Breast epithelium (tissue), 4 donors: Measurements from ENCODE around the gene ARFGAP1. TPM values are rescaled to one million over a fixed set of nuclear protein-coding genes. Genes with fewer than 3 reads are reported as not detected.
"Not testable (repeated sequence)": the region's sequence is repeated elsewhere in the genome, so short reads cannot be mapped to it uniquely, and the experiment has no call there.

Experiments used
- DNase-seq, 2 donors: peaks; one replicate each; pipeline ENCODE4 v3.0.0-alpha.2; 2019; ENCODE audit warnings: low spot score in 2 of 2
- H3K27ac ChIP-seq, 2 donors: fragments of 200-600 bp; sonication (generic) in 1 of 2; one replicate each; pipeline ENCODE4 v1.5.1; 2016 to 2019; ENCODE audit warnings: mild to moderate bottlenecking in 1 of 2
- H3K27me3 ChIP-seq, 2 donors: fragments of 200-600 bp; sonication (generic) in 1 of 2; one replicate each; pipeline versions ENCODE4 v1.5.1 to v1.6.0; 2017 to 2019; ENCODE audit warnings: control low read depth in 1 of 2, mild to moderate bottlenecking in 1 of 2
- H3K36me3 ChIP-seq: fragments of 200-600 bp; one replicate; pipeline ENCODE4 v1.5.1; 2019
- H3K4me1 ChIP-seq, 2 donors: fragments of 200-600 bp; sonication (generic); one replicate each; pipeline ENCODE4 v1.5.1; 2016 to 2019; ENCODE audit warnings: control low read depth in 1 of 2
- H3K4me3 ChIP-seq, 3 donors: fragments of 200-600 bp; sonication (generic); 1 replicate in 2 of 3; 2 replicates in 1 of 3; pipeline ENCODE4 v1.5.1; 2016 to 2019; ENCODE audit warnings: mild to moderate bottlenecking in 3 of 3, moderate library complexity in 2 of 3
- H3K9me3 ChIP-seq, 2 donors: fragments of 200-600 bp; sonication (generic) in 1 of 2; one replicate each; pipeline ENCODE4 v1.5.1; 2016 to 2019; ENCODE audit warnings: control low read depth in 1 of 2
- POLR2A ChIP-seq: fragments of 450-650 bp; IDR thresholded peaks from one replicate; pipeline ENCODE4 v1.6.1; 2016; ENCODE audit warnings: antibody characterized with exemption, mild to moderate bottlenecking, moderate library complexity
- POLR2AphosphoS5 ChIP-seq, 3 donors: sonication (generic); formaldehyde crosslinking; IDR thresholded peaks; one replicate each; pipeline ENCODE4 v1.6.1; 2017; ENCODE audit warnings: antibody characterized with exemption in 3 of 3
- intact Hi-C: fragments of 100-400 bp; cut with DNase I; formaldehyde crosslinking; loops from one replicate; pipeline ENCODE4 v1.15.1; 2023; ENCODE audit warnings: low total_unique reads
- total RNA-seq, 3 donors: library from RNA; depleted of rRNA; stranded (reverse); fragments of >200 nt; gene quantifications; one replicate each; pipeline ENCODE4 v1.1.0, GENCODE V29; 2016
- TF ChIP-seq, protein P1 (sequence below), 3 donors: fragments of 450-650 bp; IDR thresholded peaks; one replicate each; pipeline ENCODE4 v1.5.1; 2016 to 2017; ENCODE audit warnings: antibody characterized with exemption in 3 of 3, mild to moderate bottlenecking in 3 of 3, moderate library complexity in 3 of 3

Gene ARFGAP1
- total RNA-seq, 3 donors from 2014 or later = 24.3 to 44.6 (median 38.2) TPM

DNA sequence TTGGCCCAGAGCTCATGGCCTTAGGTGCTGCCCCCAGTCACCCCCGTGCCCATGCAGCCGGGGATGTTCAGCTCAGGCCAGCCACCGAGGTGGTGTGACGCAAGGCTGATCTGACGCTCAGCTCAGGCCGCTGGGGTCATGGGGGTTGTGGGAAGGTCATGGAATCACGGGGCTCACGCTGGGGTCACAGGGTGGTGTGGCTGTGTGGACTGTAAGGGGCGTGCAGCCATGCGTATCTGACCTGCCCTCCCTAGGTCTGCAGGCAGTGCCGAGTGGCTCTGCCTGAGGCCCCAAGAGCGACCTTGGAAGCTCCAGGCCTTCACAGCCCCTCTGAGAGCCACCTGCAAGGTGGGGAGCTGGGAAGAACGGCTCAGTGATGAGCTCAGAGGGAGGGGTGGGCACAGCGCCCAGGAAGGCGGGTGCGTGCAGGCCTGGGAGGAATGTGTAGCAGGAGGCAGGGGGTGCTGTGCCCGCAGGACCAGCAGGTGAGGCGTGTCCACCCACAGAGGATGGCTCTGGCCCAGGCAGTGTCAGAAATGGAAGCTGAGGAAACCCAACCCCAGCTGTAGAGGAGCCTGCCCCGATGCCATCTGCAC, 60.7 kb downstream of the ARFGAP1 start:
- Histone ChIP-seq H3K4me1 (no peaks in the 10 kb centered on the region), H3K4me3 (no peak overlapping the region), H3K27ac (no peak overlapping the region), H3K27me3 (peaks cover 2 to 61% of the 10 kb centered on the region in 2 donors), H3K36me3 (no peaks in the 10 kb centered on the region), H3K9me3 (peaks cover 0 to 4% of the 10 kb centered on the region in 2 donors)
- intact Hi-C loops = no loop called here
- no peak for TF ChIP-seq POLR2AphosphoS5 (IDR thresholded peaks at IDR 0.05)
- DNase-seq = no peak

DNA sequence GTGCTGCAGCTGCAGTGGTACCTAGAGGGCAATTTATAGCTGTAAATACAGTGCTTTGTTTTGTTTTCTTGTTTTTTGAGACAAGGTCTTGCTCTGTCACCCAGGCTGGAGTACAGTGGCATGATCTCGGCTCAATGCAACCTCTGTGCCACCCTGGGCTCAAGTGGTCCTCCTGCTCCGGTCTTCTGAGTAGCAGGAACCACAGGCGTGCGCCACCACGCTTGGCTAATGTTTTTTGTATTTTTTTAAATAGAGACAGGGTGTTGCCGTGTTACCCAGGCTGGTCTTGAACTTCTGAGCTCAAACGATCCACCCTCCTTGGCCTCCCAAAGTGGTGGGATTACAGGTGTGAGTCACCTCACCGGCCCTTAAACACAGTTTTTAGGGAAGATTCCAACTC, 61.7 kb downstream of the ARFGAP1 start:
- Histone ChIP-seq H3K36me3 (no peaks in the 10 kb centered on the region), H3K27me3 (peaks cover 2 to 54% of the 10 kb centered on the region in 2 donors), H3K4me3 (no peak overlapping the region), H3K4me1 (no peaks in the 10 kb centered on the region), H3K27ac (no peak overlapping the region), H3K9me3 (peaks cover 0 to 4% of the 10 kb centered on the region in 2 donors)
- intact Hi-C loops = no loop called here
- DNase-seq = no peak
- TF ChIP-seq, protein P1, sequence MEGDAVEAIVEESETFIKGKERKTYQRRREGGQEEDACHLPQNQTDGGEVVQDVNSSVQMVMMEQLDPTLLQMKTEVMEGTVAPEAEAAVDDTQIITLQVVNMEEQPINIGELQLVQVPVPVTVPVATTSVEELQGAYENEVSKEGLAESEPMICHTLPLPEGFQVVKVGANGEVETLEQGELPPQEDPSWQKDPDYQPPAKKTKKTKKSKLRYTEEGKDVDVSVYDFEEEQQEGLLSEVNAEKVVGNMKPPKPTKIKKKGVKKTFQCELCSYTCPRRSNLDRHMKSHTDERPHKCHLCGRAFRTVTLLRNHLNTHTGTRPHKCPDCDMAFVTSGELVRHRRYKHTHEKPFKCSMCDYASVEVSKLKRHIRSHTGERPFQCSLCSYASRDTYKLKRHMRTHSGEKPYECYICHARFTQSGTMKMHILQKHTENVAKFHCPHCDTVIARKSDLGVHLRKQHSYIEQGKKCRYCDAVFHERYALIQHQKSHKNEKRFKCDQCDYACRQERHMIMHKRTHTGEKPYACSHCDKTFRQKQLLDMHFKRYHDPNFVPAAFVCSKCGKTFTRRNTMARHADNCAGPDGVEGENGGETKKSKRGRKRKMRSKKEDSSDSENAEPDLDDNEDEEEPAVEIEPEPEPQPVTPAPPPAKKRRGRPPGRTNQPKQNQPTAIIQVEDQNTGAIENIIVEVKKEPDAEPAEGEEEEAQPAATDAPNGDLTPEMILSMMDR (IDR thresholded peaks at IDR 0.05) = no peak
- TF ChIP-seq POLR2AphosphoS5 (IDR thresholded peaks at IDR 0.05) (no peak), POLR2A (no peak)

DNA sequence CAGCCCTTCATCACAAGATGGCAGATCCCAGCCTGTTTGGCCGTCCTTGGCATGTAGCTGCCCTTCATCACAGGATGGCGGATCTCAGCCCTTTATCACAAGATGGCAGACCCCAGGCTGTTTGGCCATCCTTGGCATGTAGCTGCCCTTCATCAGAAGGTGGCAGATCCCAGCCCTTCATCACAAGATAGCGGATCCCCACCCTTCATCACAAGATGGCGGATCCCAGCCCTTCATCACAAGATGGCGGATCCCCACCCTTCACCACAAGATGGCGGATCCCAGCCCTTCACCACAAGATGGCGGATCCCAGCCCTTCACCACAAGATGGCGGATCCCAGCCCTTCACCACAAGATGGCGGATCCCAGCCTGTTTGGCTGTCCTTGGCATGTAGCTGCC, 62.4 kb downstream of the ARFGAP1 start:
- intact Hi-C loops, DNase-seq, H3K9me3 ChIP-seq, H3K4me3 ChIP-seq, H3K27ac ChIP-seq, H3K36me3 ChIP-seq, H3K4me1 ChIP-seq: not testable (repeated sequence)
- peaks cover 2 to 49% of the 10 kb centered on the region in 2 donors for H3K27me3 ChIP-seq

DNA sequence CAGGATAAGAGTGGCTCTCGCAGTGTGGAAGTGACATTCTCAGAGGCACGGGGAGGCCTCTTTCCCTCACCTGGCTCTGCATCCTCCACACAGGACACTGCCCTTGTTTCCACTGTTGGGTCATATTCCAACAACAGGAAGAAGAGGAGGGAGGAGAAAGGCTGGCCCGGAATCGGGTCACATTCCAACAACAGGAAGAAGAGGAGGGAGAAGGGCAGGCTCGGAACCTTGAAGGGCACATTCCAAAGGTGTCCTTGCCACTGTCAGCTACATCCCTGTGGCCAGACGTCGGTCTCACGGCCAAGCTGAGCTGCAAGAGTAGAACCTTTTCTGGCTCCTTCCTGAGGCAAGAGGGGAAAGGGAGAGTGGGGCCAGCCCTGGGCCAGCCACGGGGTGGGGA, 63.1 kb downstream of the ARFGAP1 start:
- Histone ChIP-seq H3K9me3 (peaks cover 0 to 4% of the 10 kb centered on the region in 2 donors), H3K27ac (no peak overlapping the region), H3K4me1 (no peaks in the 10 kb centered on the region), H3K27me3 (peaks cover 2 to 44% of the 10 kb centered on the region in 2 donors), H3K36me3 (no peaks in the 10 kb centered on the region), H3K4me3 (no peak overlapping the region)
- TF ChIP-seq POLR2AphosphoS5 (IDR thresholded peaks at IDR 0.05) (no peak), POLR2A (no peak)
- TF ChIP-seq, protein P1 (IDR thresholded peaks at IDR 0.05) = no peak
- DNase-seq = no peak
- intact Hi-C loops = no loop called here

DNA sequence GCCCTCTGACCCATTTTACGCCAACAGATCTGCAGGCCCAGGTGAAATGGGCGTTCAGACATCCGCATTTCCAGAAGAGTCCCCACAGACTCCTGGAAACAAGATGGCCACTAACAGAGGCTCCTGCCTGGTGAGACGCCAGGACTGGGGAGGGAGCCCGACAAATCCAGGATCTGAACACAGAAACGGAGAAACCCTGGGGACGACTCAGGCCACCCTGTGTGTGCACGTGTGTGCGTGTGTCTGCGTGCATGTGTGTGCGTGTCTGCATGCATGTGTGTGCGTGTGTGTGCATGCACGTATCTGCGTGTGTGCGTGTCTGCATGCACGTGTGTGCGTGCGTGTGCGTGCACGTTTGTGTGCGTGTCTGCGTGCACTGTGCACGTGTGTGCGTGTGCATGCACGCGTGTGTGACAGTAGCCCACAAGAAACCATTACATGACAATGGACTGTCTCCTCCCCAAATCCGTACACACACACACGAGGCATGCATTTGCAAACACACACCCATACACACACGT, 63.7 kb downstream of the ARFGAP1 start:
- no peak overlapping the region for H3K4me3 ChIP-seq
- TF ChIP-seq POLR2A = no peak
- no peak for TF ChIP-seq POLR2AphosphoS5 (IDR thresholded peaks at IDR 0.05)
- TF ChIP-seq, protein P1 (IDR thresholded peaks at IDR 0.05) = no peak
- H3K36me3 ChIP-seq = no peaks in the 10 kb centered on the region
- H3K27me3 ChIP-seq = peaks cover 2 to 44% of the 10 kb centered on the region in 2 donors
- peaks cover 0 to 4% of the 10 kb centered on the region in 2 donors for H3K9me3 ChIP-seq
- DNase-seq = no peak
- H3K27ac ChIP-seq = no peak overlapping the region
- no peaks in the 10 kb centered on the region for H3K4me1 ChIP-seq
- intact Hi-C loops = no loop called here

DNA sequence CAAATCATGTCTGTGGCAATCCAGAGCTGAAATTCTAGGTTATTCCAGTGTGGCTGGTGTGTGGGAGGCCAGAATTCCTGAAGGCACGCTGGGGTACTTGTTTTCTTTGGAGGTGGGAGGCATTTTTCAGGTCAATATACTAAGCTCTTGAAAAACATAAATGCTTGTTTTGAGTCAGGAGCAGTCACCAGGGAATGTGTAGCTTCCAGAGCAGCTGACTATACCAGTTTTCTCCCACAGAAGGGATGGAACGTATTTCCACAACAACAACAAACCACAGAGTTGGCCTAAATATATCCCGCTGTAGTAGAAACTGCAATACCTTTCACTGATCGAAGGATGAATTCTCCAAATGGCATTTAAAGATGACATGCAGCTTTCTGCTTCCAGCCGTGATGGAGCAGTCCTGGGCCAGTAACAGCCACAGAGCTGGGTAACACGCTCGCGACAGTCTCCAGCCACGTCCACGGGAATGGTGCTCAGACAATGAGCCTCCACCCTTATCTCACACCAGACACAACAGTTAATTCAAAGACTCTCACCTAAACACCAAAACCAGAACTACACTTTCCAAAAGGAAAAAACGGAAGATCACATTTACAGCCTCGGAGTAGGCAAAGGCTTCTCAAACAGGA, 65.3 kb downstream of the ARFGAP1 start:
- Histone ChIP-seq H3K4me1 (no peaks in the 10 kb centered on the region), H3K27me3 (peaks cover under 1 to 39% of the 10 kb centered on the region in 2 donors), H3K9me3 (no peaks in the 10 kb centered on the region), H3K4me3 (no peak overlapping the region), H3K27ac (no peak overlapping the region), H3K36me3 (no peaks in the 10 kb centered on the region)
- TF ChIP-seq POLR2A (no peak), POLR2AphosphoS5 (IDR thresholded peaks at IDR 0.05) (no peak)
- TF ChIP-seq, protein P1 (IDR thresholded peaks at IDR 0.05) = no peak
- intact Hi-C loops = no loop called here
- DNase-seq = no peak
